HCT116 (cell line): Measurements from ENCODE around the gene LDLRAD4. TPM values are rescaled to one million over a fixed set of nuclear protein-coding genes. Genes with fewer than 3 reads are reported as not detected.

ENCODE experiments used
- ATAC-seq: fragments of 200-7000 bp; cut with Tn5 transposase; 2 replicates; pipeline ENCODE4 v1.9.1; 2020; ENCODE audit warnings: mild to moderate bottlenecking, moderate library complexity
- BruUV-seq: library from RNA; stranded (reverse); fragments of 400-500 nt; replicated peaks from 2 replicates; lab custom pipeline; 2021; lab: Mats Ljungman, UMichigan
- CTCF ChIA-PET: fragments of 300-600 bp; sonication (Branson Sonifier 250); formaldehyde crosslinking; loops from one replicate; lab custom pipeline; 2021; ENCODE audit warnings: antibody characterized with exemption; lab: Charles Lee
- POLR2A ChIA-PET: fragments of 300-600, 350-600 bp; sonication (Branson Sonifier 250); formaldehyde crosslinking; loops from one replicate; lab custom pipeline; 2021; ENCODE audit warnings: antibody characterized with exemption; lab: Charles Lee
- RAD21 ChIA-PET, 2 experiments: fragments of 300-600 bp; sonication (Branson Sonifier 250); formaldehyde crosslinking; loops; one replicate each; lab custom pipeline; 2023; ENCODE audit warnings: low total read pairs in 2 of 2; ENCODE audit not compliant: uncharacterized antibody in 2 of 2, unreplicated experiment in 2 of 2, low non-redundant PET in 1 of 2; lab: Charles Lee
- DNase-seq: peaks from one replicate; pipeline ENCODE4 v3.0.0-alpha.2; 2010; ENCODE audit warnings: low read depth, low spot score
- H2AFZ ChIP-seq: fragments of 200-600 bp; shearing (Covaris generic), sonication (generic); 2 replicates; pipeline ENCODE4 v1.6.1; 2017; ENCODE audit warnings: low read depth, mixed run types, mixed read lengths, antibody characterized with exemption, low read length; ENCODE audit not compliant: poor library complexity, severe bottlenecking
- H3K27ac ChIP-seq: 2 replicates; pipeline ENCODE4 v1.5.1; 2012; ENCODE audit warnings: low read depth, low read length
- H3K27me3 ChIP-seq: fragments of 200-600 bp; sonication (generic); 2 replicates; pipeline ENCODE4 v1.6.1; 2016; ENCODE audit warnings: mixed run types, low read length, mixed read lengths; ENCODE audit not compliant: insufficient read depth
- H3K36me3 ChIP-seq, 2 experiments: fragments of 200-500 bp in 1 of 2; fragments of 200-600 bp in 1 of 2; sonication (Bioruptor generic) in 1 of 2; sonication (generic) in 1 of 2; 2 replicates each; pipeline versions ENCODE4 v1.5.1 to v1.6.1; 2014 to 2016; ENCODE audit warnings: low read length in 2 of 2, inconsistent platforms in 1 of 2, mixed read lengths in 1 of 2, mixed run types in 1 of 2; ENCODE audit not compliant: insufficient read depth in 2 of 2, control insufficient read depth in 1 of 2
- H3K4me1 ChIP-seq, 2 experiments: fragments of 200-600 bp in 1 of 2; sonication (generic) in 1 of 2; 2 replicates each; pipeline versions ENCODE4 v1.5.1 to v1.6.1; 2012 to 2017; ENCODE audit warnings: low read length in 2 of 2, inconsistent platforms in 1 of 2, mild to moderate bottlenecking in 1 of 2, mixed read lengths in 1 of 2, mixed run types in 1 of 2, moderate library complexity in 1 of 2; ENCODE audit not compliant: insufficient read depth in 2 of 2, control insufficient read depth in 1 of 2
- H3K4me2 ChIP-seq: fragments of 200-600 bp; sonication (generic); 2 replicates; pipeline ENCODE4 v1.6.1; 2017; ENCODE audit warnings: mixed run types, low read length, mixed read lengths
- H3K4me3 ChIP-seq, 2 experiments: fragments of 200-600 bp in 1 of 2; sonication (generic) in 1 of 2; replicated peaks in 1 of 2; 2 replicates each; pipeline ENCODE4 v1.5.1; 2011 to 2016; ENCODE audit warnings: low read length in 2 of 2, control low read depth in 1 of 2, low read depth in 1 of 2, mild to moderate bottlenecking in 1 of 2, mixed read lengths in 1 of 2, mixed run types in 1 of 2
- H3K79me2 ChIP-seq: fragments of 200-600 bp; sonication (generic); 2 replicates; pipeline ENCODE4 v1.6.1; 2017; ENCODE audit warnings: mild to moderate bottlenecking, mixed run types, low read length, moderate library complexity, mixed read lengths; ENCODE audit not compliant: insufficient read depth
- H3K9ac ChIP-seq: fragments of 200-600 bp; sonication (generic); 2 replicates; pipeline ENCODE4 v1.6.1; 2016; ENCODE audit warnings: low read length, mixed read lengths
- H3K9me2 ChIP-seq: fragments of 200-600 bp; sonication (generic), shearing (Covaris generic); 2 replicates; pipeline ENCODE4 v1.6.1; 2017; ENCODE audit warnings: mixed run types, mild to moderate bottlenecking, moderate library complexity; ENCODE audit not compliant: insufficient read depth
- H3K9me3 ChIP-seq, 2 experiments: fragments of 200-500 bp in 1 of 2; fragments of 200-600 bp in 1 of 2; sonication (Bioruptor generic) in 1 of 2; sonication (generic) in 1 of 2; 2 replicates each; pipeline ENCODE4 v1.6.1; 2014 to 2017; ENCODE audit warnings: low read length in 2 of 2, mixed read lengths in 2 of 2, inconsistent platforms in 1 of 2, low read depth in 1 of 2, mild to moderate bottlenecking in 1 of 2, mixed run types in 1 of 2, moderate library complexity in 1 of 2; ENCODE audit not compliant: control insufficient read depth in 1 of 2, insufficient read depth in 1 of 2
- H4K20me1 ChIP-seq: fragments of 200-600 bp; sonication (generic), shearing (Covaris generic); 2 replicates; pipeline ENCODE4 v1.6.1; 2017; ENCODE audit warnings: mixed run types, mild to moderate bottlenecking, moderate library complexity; ENCODE audit not compliant: insufficient read depth
- CEBPB ChIP-seq: IDR thresholded peaks from 2 replicates; pipeline ENCODE4 v1.6.1; 2012; ENCODE audit warnings: low read depth
- EGR1 ChIP-seq: IDR thresholded peaks from 2 replicates; pipeline ENCODE4 v1.6.1; 2012; ENCODE audit warnings: low read depth
- ELF1 ChIP-seq: IDR thresholded peaks from 2 replicates; pipeline ENCODE4 v1.6.1; 2012; ENCODE audit warnings: low read depth, borderline replicate concordance
- FOSL1 ChIP-seq: IDR thresholded peaks from 2 replicates; pipeline ENCODE4 v1.6.1; 2012; ENCODE audit warnings: low read depth
- JUND ChIP-seq: IDR thresholded peaks from 2 replicates; pipeline ENCODE4 v1.6.1; 2012
- MAX ChIP-seq: IDR thresholded peaks from 2 replicates; pipeline ENCODE4 v1.6.1; 2012
- POLR2AphosphoS5 ChIP-seq: IDR thresholded peaks from 2 replicates; pipeline ENCODE4 v1.6.1; 2011; ENCODE audit warnings: mild to moderate bottlenecking, low read depth, low read length, moderate library complexity
- SIN3A ChIP-seq: IDR thresholded peaks from 2 replicates; pipeline ENCODE4 v1.6.1; 2012; ENCODE audit warnings: low read depth
- SP1 ChIP-seq: IDR thresholded peaks from 2 replicates; pipeline ENCODE4 v1.6.1; 2012; ENCODE audit warnings: low read depth
- SRF ChIP-seq: IDR thresholded peaks from 2 replicates; pipeline ENCODE4 v1.6.1; 2012; ENCODE audit warnings: low read depth
- YY1 ChIP-seq: IDR thresholded peaks from 2 replicates; pipeline ENCODE4 v1.6.1; 2011; ENCODE audit warnings: low read length, low read depth, moderate library complexity, mild to moderate bottlenecking; ENCODE audit not compliant: insufficient replicate concordance; ENCODE audit errors: extremely low read depth
- ZFX ChIP-seq: fragments of 450-650 bp; IDR thresholded peaks from 2 replicates; pipeline ENCODE4 v1.6.1; 2017
- ZNF274 ChIP-seq: fragments of 200-500 bp; sonication (Bioruptor generic); IDR thresholded peaks from 2 replicates; pipeline ENCODE4 v1.6.1; 2014; ENCODE audit warnings: mild to moderate bottlenecking, low read depth, low read length, inconsistent platforms
- intact Hi-C: fragments of 100-400 bp; cut with micrococcal nuclease; formaldehyde crosslinking; loops from 2 replicates; pipeline ENCODE4 v1.10.0; 2022
- total RNA-seq: library from RNA; stranded (reverse); gene quantifications from one replicate; pipeline ENCODE4 v1.2.1, GENCODE V29; 2021; ENCODE audit not compliant: unreplicated experiment
- TF ChIP-seq, protein P1 (sequence below), 3 experiments: fragments of 200-600 bp in 1 of 3; sonication (generic) in 1 of 3; IDR thresholded peaks in 2 of 3; conservative IDR thresholded peaks in 1 of 3; 2 replicates each; pipeline ENCODE4 v1.5.1; 2012 to 2017; ENCODE audit warnings: low read depth in 2 of 3, low read length in 2 of 3, antibody characterized with exemption in 1 of 3, borderline replicate concordance in 1 of 3, control low read depth in 1 of 3, mild to moderate bottlenecking in 1 of 3, mixed read lengths in 1 of 3, mixed run types in 1 of 3, moderate library complexity in 1 of 3; ENCODE audit not compliant: insufficient read depth in 1 of 3
- TF ChIP-seq, protein P2 (sequence below): IDR thresholded peaks from 2 replicates; pipeline ENCODE4 v1.6.1; 2011; ENCODE audit warnings: mild to moderate bottlenecking, low read length, moderate library complexity; ENCODE audit not compliant: insufficient replicate concordance; ENCODE audit errors: extremely low read depth

LDLRAD4 gene
- total RNA-seq, 1 experiment from 2014 or later: 1.2 TPM

- Histone ChIP-seq H4K20me1 (no peaks in the 10 kb centered on the region), H3K4me3 (no peak overlapping the region), H3K4me2 (no peak overlapping the region), H3K27me3 (no peaks in the 10 kb centered on the region), H3K79me2 (no peaks in the 10 kb centered on the region), H3K9ac (no peak overlapping the region), H3K27ac (no peak overlapping the region), H2AFZ (no peak overlapping the region), H3K36me3 (no peaks in the 10 kb centered on the region), H3K9me3 (no peaks in the 10 kb centered on the region), H3K9me2 (no peaks in the 10 kb centered on the region), H3K4me1 (peaks cover 6 to 9% of the 10 kb centered on the region in 2 experiments; a peak in 3 of 4 replicates)
- TF ChIP-seq JUND: no peak
- TF ChIP-seq MAX: no peak
- no peak for TF ChIP-seq ELF1
- no peak for TF ChIP-seq ZNF274
- TF ChIP-seq YY1: no peak
- TF ChIP-seq ZFX: no peak
- TF ChIP-seq SIN3A: no peak
- DNase-seq (no peak), ATAC-seq (no peak)
- ChIA-PET POLR2A (no interaction called here), CTCF (no interaction called here), RAD21 (no interaction called here)
- intact Hi-C loops: no loop called here
- BruUV-seq: no TSS peak
Observed at GRCh38 chr18:13237641-13238040, 19.1 kb downstream of the LDLRAD4 start.

- H3K9ac ChIP-seq: no peak overlapping the region
- ChIA-PET CTCF (no interaction called here), RAD21 (no interaction called here), POLR2A (no interaction called here)
- H3K4me3 ChIP-seq: no peak overlapping the region
- no peak overlapping the region for H2AFZ ChIP-seq
- no peaks in the 10 kb centered on the region for H3K27me3 ChIP-seq
- no peak overlapping the region for H3K4me2 ChIP-seq
- ATAC-seq (no peak), DNase-seq (no peak)
- H3K9me2 ChIP-seq: no peaks in the 10 kb centered on the region
- H3K79me2 ChIP-seq: no peaks in the 10 kb centered on the region
- no peaks in the 10 kb centered on the region for H3K9me3 ChIP-seq
- no TSS peak for BruUV-seq
- H4K20me1 ChIP-seq: no peaks in the 10 kb centered on the region
- H3K27ac ChIP-seq: no peak overlapping the region
- H3K4me1 ChIP-seq: peaks cover 6 to 9% of the 10 kb centered on the region in 2 experiments; a peak in 3 of 4 replicates
- intact Hi-C loops: no loop called here
- no peaks in the 10 kb centered on the region for H3K36me3 ChIP-seq
- TF ChIP-seq CEBPB: no peak
- TF ChIP-seq, protein P1, sequence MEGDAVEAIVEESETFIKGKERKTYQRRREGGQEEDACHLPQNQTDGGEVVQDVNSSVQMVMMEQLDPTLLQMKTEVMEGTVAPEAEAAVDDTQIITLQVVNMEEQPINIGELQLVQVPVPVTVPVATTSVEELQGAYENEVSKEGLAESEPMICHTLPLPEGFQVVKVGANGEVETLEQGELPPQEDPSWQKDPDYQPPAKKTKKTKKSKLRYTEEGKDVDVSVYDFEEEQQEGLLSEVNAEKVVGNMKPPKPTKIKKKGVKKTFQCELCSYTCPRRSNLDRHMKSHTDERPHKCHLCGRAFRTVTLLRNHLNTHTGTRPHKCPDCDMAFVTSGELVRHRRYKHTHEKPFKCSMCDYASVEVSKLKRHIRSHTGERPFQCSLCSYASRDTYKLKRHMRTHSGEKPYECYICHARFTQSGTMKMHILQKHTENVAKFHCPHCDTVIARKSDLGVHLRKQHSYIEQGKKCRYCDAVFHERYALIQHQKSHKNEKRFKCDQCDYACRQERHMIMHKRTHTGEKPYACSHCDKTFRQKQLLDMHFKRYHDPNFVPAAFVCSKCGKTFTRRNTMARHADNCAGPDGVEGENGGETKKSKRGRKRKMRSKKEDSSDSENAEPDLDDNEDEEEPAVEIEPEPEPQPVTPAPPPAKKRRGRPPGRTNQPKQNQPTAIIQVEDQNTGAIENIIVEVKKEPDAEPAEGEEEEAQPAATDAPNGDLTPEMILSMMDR (IDR thresholded peaks at IDR 0.05 in 2 of 3, conservative IDR thresholded peaks at IDR 0.05 in 1 of 3; ENCODE audit: borderline replicate concordance in 1 of 3, insufficient read depth in 1 of 3, low read depth in 2 of 3, low read length in 2 of 3): no peak
- TF ChIP-seq ZFX: no peak
- no peak for TF ChIP-seq SIN3A
- TF ChIP-seq SP1: no peak
- no peak for TF ChIP-seq JUND
- no peak for TF ChIP-seq SRF
- TF ChIP-seq, protein P2, sequence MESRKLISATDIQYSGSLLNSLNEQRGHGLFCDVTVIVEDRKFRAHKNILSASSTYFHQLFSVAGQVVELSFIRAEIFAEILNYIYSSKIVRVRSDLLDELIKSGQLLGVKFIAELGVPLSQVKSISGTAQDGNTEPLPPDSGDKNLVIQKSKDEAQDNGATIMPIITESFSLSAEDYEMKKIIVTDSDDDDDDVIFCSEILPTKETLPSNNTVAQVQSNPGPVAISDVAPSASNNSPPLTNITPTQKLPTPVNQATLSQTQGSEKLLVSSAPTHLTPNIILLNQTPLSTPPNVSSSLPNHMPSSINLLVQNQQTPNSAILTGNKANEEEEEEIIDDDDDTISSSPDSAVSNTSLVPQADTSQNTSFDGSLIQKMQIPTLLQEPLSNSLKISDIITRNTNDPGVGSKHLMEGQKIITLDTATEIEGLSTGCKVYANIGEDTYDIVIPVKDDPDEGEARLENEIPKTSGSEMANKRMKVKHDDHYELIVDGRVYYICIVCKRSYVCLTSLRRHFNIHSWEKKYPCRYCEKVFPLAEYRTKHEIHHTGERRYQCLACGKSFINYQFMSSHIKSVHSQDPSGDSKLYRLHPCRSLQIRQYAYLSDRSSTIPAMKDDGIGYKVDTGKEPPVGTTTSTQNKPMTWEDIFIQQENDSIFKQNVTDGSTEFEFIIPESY: no peak
- no peak for TF ChIP-seq ELF1
- TF ChIP-seq MAX: no peak
- no peak for TF ChIP-seq POLR2AphosphoS5
- no peak for TF ChIP-seq FOSL1
- no peak for TF ChIP-seq EGR1
Observed at GRCh38 chr18:13239171-13239956, 20.8 kb downstream of the LDLRAD4 start.
